H9 (cell line): ENCODE results near the gene RTL5. TPM values are rescaled to one million over a fixed set of nuclear protein-coding genes. Genes with fewer than 3 reads are reported as not detected.

ENCODE experiments used
- DNase-seq: peaks from one replicate; pipeline ENCODE4 v3.0.0-alpha.2; 2017
- H2AFZ ChIP-seq: one replicate; pipeline ENCODE4 v1.6.1; 2013; ENCODE audit warnings: mild to moderate bottlenecking, low read length, control low read depth, moderate library complexity
- H2AK5ac ChIP-seq: 2 replicates; pipeline ENCODE4 v1.6.1; 2013; ENCODE audit warnings: low read length, control low read depth, mixed read lengths; ENCODE audit not compliant: insufficient read length
- H2BK120ac ChIP-seq: one replicate; pipeline ENCODE4 v1.6.1; 2013; ENCODE audit warnings: low read depth, mild to moderate bottlenecking, low read length, control low read depth, inconsistent platforms; ENCODE audit not compliant: poor library complexity, severe bottlenecking
- H2BK12ac ChIP-seq: 2 replicates; pipeline ENCODE4 v1.6.1; 2013; ENCODE audit warnings: low read length, control low read depth, mixed read lengths, low read depth; ENCODE audit not compliant: insufficient read length
- H2BK15ac ChIP-seq: 2 replicates; pipeline ENCODE4 v1.6.1; 2013; ENCODE audit warnings: low read depth, low read length, control low read depth
- H2BK20ac ChIP-seq: one replicate; pipeline ENCODE4 v1.6.1; 2013; ENCODE audit warnings: low read depth, mild to moderate bottlenecking, low read length, control low read depth, inconsistent platforms; ENCODE audit not compliant: poor library complexity, severe bottlenecking
- H2BK5ac ChIP-seq: 2 replicates; pipeline ENCODE4 v1.6.1; 2013; ENCODE audit warnings: low read length, control low read depth, mixed read lengths; ENCODE audit not compliant: insufficient read length
- H3K14ac ChIP-seq: 2 replicates; pipeline ENCODE4 v1.6.1; 2013; ENCODE audit warnings: low read length, control low read depth; ENCODE audit not compliant: insufficient read depth
- H3K18ac ChIP-seq: 2 replicates; pipeline ENCODE4 v1.6.1; 2013; ENCODE audit warnings: low read depth, mild to moderate bottlenecking, mixed read lengths, low read length, control low read depth; ENCODE audit not compliant: insufficient read length
- H3K23ac ChIP-seq: 2 replicates; pipeline ENCODE4 v1.6.1; 2013; ENCODE audit warnings: low read length, control low read depth, mixed read lengths, low read depth; ENCODE audit not compliant: insufficient read length
- H3K23me2 ChIP-seq: 2 replicates; pipeline ENCODE4 v1.6.1; 2013; ENCODE audit warnings: low read depth, mild to moderate bottlenecking, mixed read lengths, low read length, control low read depth; ENCODE audit not compliant: insufficient read length, poor library complexity, severe bottlenecking
- H3K27ac ChIP-seq: 2 replicates; pipeline ENCODE4 v1.5.1; 2013; ENCODE audit warnings: low read length, control low read depth, mixed read lengths, low read depth; ENCODE audit not compliant: insufficient read length
- H3K27me3 ChIP-seq: 2 replicates; pipeline ENCODE4 v1.6.1; 2013; ENCODE audit warnings: low read length, control low read depth, inconsistent platforms; ENCODE audit not compliant: insufficient read depth
- H3K4ac ChIP-seq: 2 replicates; pipeline ENCODE4 v1.6.1; 2013; ENCODE audit warnings: low read depth, mild to moderate bottlenecking, control low read depth, inconsistent platforms, low read length, moderate library complexity
- H3K4me1 ChIP-seq: 2 replicates; pipeline ENCODE4 v1.6.1; 2013; ENCODE audit warnings: low read length, control low read depth, inconsistent platforms; ENCODE audit not compliant: insufficient read depth
- H3K4me2 ChIP-seq: 2 replicates; pipeline ENCODE4 v1.6.1; 2013; ENCODE audit warnings: low read length, control low read depth, mixed read lengths; ENCODE audit not compliant: insufficient read length, insufficient read depth
- H3K56ac ChIP-seq: 2 replicates; pipeline ENCODE4 v1.6.1; 2013; ENCODE audit warnings: low read depth, mild to moderate bottlenecking, mixed read lengths, low read length, control low read depth; ENCODE audit not compliant: insufficient read length
- H3K79me1 ChIP-seq: 2 replicates; pipeline ENCODE4 v1.6.1; 2013; ENCODE audit warnings: low read depth, mild to moderate bottlenecking, moderate library complexity, low read length, control low read depth, inconsistent platforms; ENCODE audit not compliant: insufficient read depth, poor library complexity, severe bottlenecking
- H3K79me2 ChIP-seq: 2 replicates; pipeline ENCODE4 v1.6.1; 2013; ENCODE audit warnings: low read length, control low read depth, inconsistent platforms; ENCODE audit not compliant: insufficient read depth
- H3K9ac ChIP-seq: 2 replicates; pipeline ENCODE4 v1.6.1; 2013; ENCODE audit warnings: low read length, control low read depth, mixed read lengths; ENCODE audit not compliant: insufficient read length; ENCODE audit errors: extremely low read depth
- H3K9me3 ChIP-seq: one replicate; pipeline ENCODE4 v1.6.1; 2013; ENCODE audit warnings: low read depth, low read length, inconsistent platforms; ENCODE audit not compliant: control insufficient read depth
- H3T11ph ChIP-seq: one replicate; pipeline ENCODE4 v1.6.1; 2013; ENCODE audit warnings: mild to moderate bottlenecking, low read length, control low read depth, inconsistent platforms
- H4K20me1 ChIP-seq: one replicate; pipeline ENCODE4 v1.6.1; 2013; ENCODE audit not compliant: control insufficient read depth, insufficient read length, insufficient read depth
- H4K5ac ChIP-seq: 2 replicates; pipeline ENCODE4 v1.6.1; 2013; ENCODE audit warnings: low read depth, mild to moderate bottlenecking, mixed read lengths, low read length, control low read depth; ENCODE audit not compliant: insufficient read length
- H4K8ac ChIP-seq: replicated peaks from 2 replicates; pipeline ENCODE4 v1.6.1; 2013; ENCODE audit warnings: low read length, control low read depth, mixed read lengths, low read depth; ENCODE audit not compliant: insufficient read length
- H4K91ac ChIP-seq: 2 replicates; pipeline ENCODE4 v1.6.1; 2013; ENCODE audit warnings: low read depth, mild to moderate bottlenecking, moderate library complexity, mixed read lengths, low read length, control low read depth; ENCODE audit not compliant: insufficient read length
- H3K27ac Mint-ChIP-seq, 3 experiments: 2 replicates in 2 of 3; 3 replicates in 1 of 3; pipeline ENCODE4 v1.8.0; 2020 to 2021; ENCODE audit warnings: mixed read lengths in 3 of 3, mild to moderate bottlenecking in 1 of 3, moderate library complexity in 1 of 3
- H3K27me3 Mint-ChIP-seq: 2 replicates; pipeline ENCODE4 v1.8.0; 2021; ENCODE audit warnings: low read depth, mild to moderate bottlenecking, moderate library complexity, mixed read lengths
- H3K36me3 Mint-ChIP-seq, 3 experiments: 2 replicates in 2 of 3; 3 replicates in 1 of 3; pipeline ENCODE4 v1.8.0; 2020 to 2021; ENCODE audit warnings: low read depth in 3 of 3, mixed read lengths in 3 of 3; ENCODE audit not compliant: insufficient read depth in 1 of 3
- H3K4me1 Mint-ChIP-seq, 2 experiments: 2 replicates each; pipeline ENCODE4 v1.8.0; 2020; ENCODE audit warnings: mixed read lengths in 2 of 2
- H3K4me3 Mint-ChIP-seq, 2 experiments: 2 replicates in 1 of 2; 3 replicates in 1 of 2; pipeline ENCODE4 v1.8.0; 2020 to 2021; ENCODE audit warnings: mild to moderate bottlenecking in 2 of 2, mixed read lengths in 2 of 2, moderate library complexity in 1 of 2
- H3K9me3 Mint-ChIP-seq, 2 experiments: 2 replicates in 1 of 2; 3 replicates in 1 of 2; pipeline ENCODE4 v1.8.0; 2020; ENCODE audit warnings: mild to moderate bottlenecking in 2 of 2, mixed read lengths in 2 of 2, moderate library complexity in 1 of 2
- CTCF ChIP-seq: fragments of 200-600 bp; sonication (generic); conservative IDR thresholded peaks from 3 replicates; pipeline ENCODE4 v1.8.0; 2021; ENCODE audit warnings: antibody characterized with exemption, mild to moderate bottlenecking
- WGBS: extraction: QIAGEN DNeasy Blood & Tissue Kit; methylation state at CpG from one replicate; pipeline ENCODE4 v1.1.7; 2013; ENCODE audit warnings: missing lambda C conversion rate, low lambda C conversion rate, mixed read lengths; ENCODE audit not compliant: insufficient read length; ENCODE audit errors: extremely low coverage; 5-methylcytosine and 5-hydroxymethylcytosine counted together
- total RNA-seq: library from RNA; stranded (reverse); gene quantifications from 2 replicates; pipeline ENCODE4 v1.2.1, GENCODE V29; 2021

The RTL5 gene
- total RNA-seq, 1 experiment from 2014 or later = 1.2 TPM

- TF ChIP-seq CTCF = no peak
- Histone ChIP-seq H3K23me2 (no peaks in the 10 kb centered on the region), H3K4me2 (no peak overlapping the region), H2AFZ (no peak overlapping the region), H3K23ac (no peak overlapping the region), H2BK120ac (no peak overlapping the region), H4K20me1 (no peaks in the 10 kb centered on the region), H4K91ac (no peak overlapping the region), H3K27ac (no peak overlapping the region), H3K4ac (no peak overlapping the region), H3K9ac (no peak overlapping the region), H3K79me1 (no peaks in the 10 kb centered on the region), H2BK20ac (no peak overlapping the region), H2BK15ac (no peak overlapping the region), H3K27me3 (no peaks in the 10 kb centered on the region), H3T11ph (no peak overlapping the region), H3K18ac (no peak overlapping the region), H3K4me1 (no peaks in the 10 kb centered on the region; the same call in 1 of the 2 replicates), H2BK12ac (no peak overlapping the region), H2AK5ac (no peak overlapping the region), H2BK5ac (no peak overlapping the region), H3K9me3 (peaks cover 9% of the 10 kb centered on the region), H4K5ac (no peak overlapping the region), H3K56ac (no peak overlapping the region), H3K14ac (no peak overlapping the region), H3K79me2 (no peaks in the 10 kb centered on the region), H4K8ac (no peak overlapping the region)
- H3K27ac Mint-ChIP-seq = no peak overlapping the region
- H3K9me3 Mint-ChIP-seq = peaks cover 64 to 68% of the 10 kb centered on the region in 2 experiments
- no peaks in the 10 kb centered on the region; the same call in 1 of the 2 replicates for H3K27me3 Mint-ChIP-seq
- H3K4me3 Mint-ChIP-seq = no peak overlapping the region
- no CpG with 5 or more reads among the region's 4 CpGs for WGBS
- H3K36me3 Mint-ChIP-seq = peaks cover 0 to 5% (median 0%) of the 10 kb centered on the region in 3 experiments; a peak in 3 of 7 replicates
- peaks cover 30 to 34% of the 10 kb centered on the region in 2 experiments for H3K4me1 Mint-ChIP-seq
- DNase-seq = no peak
These were observed 16.9 kb downstream of the RTL5 start for GRCh38 chrX:72114807-72115206.
